GM18868 (cell line): ENCODE data around the gene CCDC141.

Experiments used
- ATAC-seq: cut with Tn5 transposase; IDR thresholded peaks from one replicate; pipeline ENCODE4 v1.9.1; 2021; ENCODE audit warnings: mild to moderate bottlenecking, moderate library complexity; ENCODE audit not compliant: unreplicated experiment

Gene CCDC141

DNA sequence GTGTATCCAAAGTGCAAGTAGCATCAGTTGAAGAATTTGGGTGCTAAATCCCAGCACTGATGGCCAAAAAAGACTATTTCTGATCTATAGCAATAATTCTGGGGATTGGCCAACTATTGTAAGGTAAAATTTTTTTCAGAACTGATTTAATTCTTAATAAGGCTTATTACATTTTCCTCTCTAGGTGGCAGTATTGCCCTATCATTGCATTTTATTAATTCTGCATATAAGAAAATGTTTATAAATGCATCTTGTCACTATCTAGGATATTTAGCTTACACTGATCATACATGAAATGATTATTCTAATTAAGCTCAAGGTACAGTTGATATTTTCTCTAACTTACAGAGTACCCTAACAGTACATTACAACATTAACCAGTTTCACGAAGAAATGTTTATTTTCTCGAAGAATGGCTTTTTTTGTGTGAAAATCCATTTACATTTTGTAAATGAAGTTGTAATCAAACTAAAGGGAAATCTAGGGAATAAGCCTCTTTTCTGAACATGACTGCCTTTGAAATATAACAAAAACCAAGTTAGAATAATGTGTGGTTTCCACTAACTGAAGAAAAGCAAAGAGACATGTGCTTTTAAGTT lies 253.8 kb downstream of the CCDC141 start:
- no peak for ATAC-seq

DNA sequence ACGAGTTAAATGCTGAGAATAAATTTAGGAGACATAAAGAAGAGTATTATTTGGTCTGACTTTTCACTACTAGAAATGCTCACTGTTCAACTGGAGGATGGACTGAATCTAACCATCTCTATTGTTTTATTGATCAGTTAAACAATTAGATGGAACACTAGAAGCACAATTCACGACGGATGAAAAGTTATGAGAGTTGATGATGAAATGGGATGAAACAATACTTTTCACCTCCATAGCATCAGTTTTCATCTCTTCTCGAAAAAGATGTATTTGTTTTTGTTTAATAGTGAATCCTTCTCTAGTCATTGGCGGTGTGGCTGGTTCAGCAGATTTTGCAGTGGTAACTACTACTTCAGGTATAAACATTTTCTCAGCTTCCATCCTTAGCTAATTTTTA lies 262.0 kb downstream of the CCDC141 start:
- ATAC-seq = no peak

DNA sequence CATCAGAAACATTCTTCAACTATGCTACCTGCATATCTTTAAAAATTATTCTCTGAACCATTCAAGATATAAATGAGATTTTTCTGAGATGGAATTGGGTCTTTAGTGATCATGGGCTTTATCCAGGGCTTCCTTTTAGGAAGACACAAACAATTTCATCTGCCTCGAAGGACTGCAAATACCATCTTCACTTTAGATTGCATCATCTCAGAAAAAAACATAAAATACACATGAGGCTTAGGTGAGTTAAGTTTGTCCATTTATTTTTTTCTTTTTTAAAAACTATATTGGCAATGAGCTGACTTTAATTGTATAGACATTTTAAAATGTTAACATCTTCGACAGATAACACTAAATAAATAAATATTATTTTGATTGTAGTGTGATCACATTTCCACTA lies 262.8 kb downstream of the CCDC141 start:
- ATAC-seq = no peak

DNA sequence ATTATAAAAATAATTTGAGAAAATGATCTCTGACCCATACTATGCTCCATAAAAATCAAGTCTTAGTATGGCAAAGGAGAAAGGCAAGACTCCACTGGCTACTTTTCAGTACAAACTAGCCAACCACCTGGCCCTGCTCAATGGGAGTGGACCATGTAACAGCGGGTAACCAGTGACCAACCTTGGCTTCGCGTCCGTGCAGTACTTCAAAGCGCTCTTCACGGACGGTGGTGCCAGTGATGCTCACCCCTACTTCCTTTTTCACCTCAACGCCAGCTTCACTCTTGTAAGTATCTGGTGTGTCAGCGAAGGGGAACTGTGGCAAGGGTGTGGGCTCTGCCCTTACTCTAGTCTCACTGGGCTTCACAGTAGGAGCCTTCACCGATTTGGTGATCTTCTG lies 266.0 kb downstream of the CCDC141 start:
- ATAC-seq = no peak

DNA sequence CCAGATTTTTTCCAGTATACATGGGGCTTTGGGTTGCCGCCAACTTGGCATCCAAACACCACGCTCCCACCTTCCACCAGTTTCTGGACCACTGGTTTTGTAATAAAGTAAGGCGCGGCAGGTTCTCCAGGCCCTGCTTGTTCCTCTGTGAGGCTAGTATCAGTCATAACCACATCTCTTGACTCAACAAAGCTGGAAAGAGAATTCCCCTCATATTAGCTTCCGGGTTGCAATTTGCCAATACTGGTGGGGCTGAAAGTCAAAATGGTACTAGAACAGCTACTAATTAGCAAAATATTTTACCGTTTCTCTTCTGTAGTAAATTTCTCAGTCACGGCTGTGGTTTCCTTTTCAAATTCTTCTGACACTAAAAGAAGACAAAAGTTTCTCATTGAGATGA lies 267.7 kb downstream of the CCDC141 start:
- no peak for ATAC-seq
